Fibroblast of lung (primary cell): ENCODE results near the gene HS3ST2. TPM values are rescaled to one million over a fixed set of nuclear protein-coding genes. Genes with fewer than 3 reads are reported as not detected.

ENCODE experiments used
- DNase-seq, 2 donors: peaks; one replicate each; pipeline versions ENCODE4 v3.0.0 to v3.0.0-alpha.2; 2010; ENCODE audit warnings: low read depth in 2 of 2
- H2AFZ ChIP-seq: 2 replicates; pipeline ENCODE4 v1.5.1; 2012; ENCODE audit warnings: low read length, control low read depth, inconsistent platforms
- H3K27ac ChIP-seq: 2 replicates; pipeline ENCODE4 v1.5.1; 2011; ENCODE audit warnings: low read length, control low read depth; ENCODE audit not compliant: insufficient read depth
- H3K27me3 ChIP-seq: 2 replicates; pipeline ENCODE4 v1.5.1; 2011; ENCODE audit warnings: mild to moderate bottlenecking, low read length; ENCODE audit not compliant: control insufficient read depth, insufficient read depth
- H3K36me3 ChIP-seq: 2 replicates; pipeline ENCODE4 v1.5.1; 2011; ENCODE audit warnings: low read length; ENCODE audit not compliant: control insufficient read depth, insufficient read depth
- H3K4me1 ChIP-seq: 2 replicates; pipeline ENCODE4 v1.5.1; 2011; ENCODE audit warnings: low read length; ENCODE audit not compliant: control insufficient read depth, insufficient read depth; ENCODE audit errors: extremely low read depth
- H3K4me2 ChIP-seq: 2 replicates; pipeline ENCODE4 v1.5.1; 2011; ENCODE audit warnings: low read length, control low read depth; ENCODE audit not compliant: insufficient read depth; ENCODE audit errors: extremely low read depth
- H3K4me3 ChIP-seq, 4 experiments: fragments of 200-600 bp in 1 of 4; sonication (generic) in 1 of 4; replicated peaks in 1 of 4; 2 replicates each; pipeline ENCODE4 v1.5.1; 2011 to 2016; ENCODE audit warnings: low read length in 4 of 4, low read depth in 3 of 4, mild to moderate bottlenecking in 3 of 4, control low read depth in 2 of 4, inconsistent platforms in 1 of 4, mixed read lengths in 1 of 4; ENCODE audit not compliant: insufficient read depth in 1 of 4; ENCODE audit errors: control extremely low read depth in 1 of 4
- H3K79me2 ChIP-seq: 2 replicates; pipeline ENCODE4 v1.5.1; 2012; ENCODE audit warnings: mild to moderate bottlenecking, low read length, inconsistent platforms; ENCODE audit not compliant: control insufficient read depth, insufficient read depth
- H3K9ac ChIP-seq: 2 replicates; pipeline ENCODE4 v1.5.1; 2011; ENCODE audit warnings: mild to moderate bottlenecking, low read length, control low read depth; ENCODE audit not compliant: insufficient read depth
- H3K9me3 ChIP-seq: 2 replicates; pipeline ENCODE4 v1.5.1; 2012; ENCODE audit warnings: low read depth, low read length; ENCODE audit not compliant: control insufficient read depth, insufficient read depth
- H4K20me1 ChIP-seq: 2 replicates; pipeline ENCODE4 v1.5.1; 2011; ENCODE audit warnings: low read length; ENCODE audit not compliant: control insufficient read depth, insufficient read depth; ENCODE audit errors: extremely low read depth
- CTCF ChIP-seq, 2 donors: IDR thresholded peaks in 1 of 2; conservative IDR thresholded peaks in 1 of 2; 1 replicate in 1 of 2; 2 replicates in 1 of 2; pipeline ENCODE4 v1.5.1; 2011 to 2012; ENCODE audit warnings: low read length in 2 of 2, control low read depth in 1 of 2, inconsistent platforms in 1 of 2, low read depth in 1 of 2, mild to moderate bottlenecking in 1 of 2
- EZH2 ChIP-seq: IDR thresholded peaks from 2 replicates; pipeline ENCODE4 v1.5.1; 2012; ENCODE audit warnings: low read length, control low read depth, mild to moderate bottlenecking; ENCODE audit errors: missing control alignments
- polyA plus RNA-seq, 2 donors: library from polyadenylated mRNA; depleted of rRNA in 1 of 2; stranded (reverse) in 1 of 2; unstranded in 1 of 2; fragments of >200 nt; gene quantifications; 2 replicates each; pipeline ENCODE4 v1.2.1, GENCODE V29; 2011 to 2012; ENCODE audit warnings: missing spikeins in 1 of 2
- total RNA-seq: library from RNA; depleted of rRNA; stranded (reverse); fragments of >200 nt; gene quantifications from 2 replicates; pipeline ENCODE4 v1.2.1, GENCODE V29; 2014

Gene HS3ST2
- total and polyA plus RNA-seq, 2 donors (not counting 1 experiment from before 2014, with no cell fraction given), result not detected

DNA sequence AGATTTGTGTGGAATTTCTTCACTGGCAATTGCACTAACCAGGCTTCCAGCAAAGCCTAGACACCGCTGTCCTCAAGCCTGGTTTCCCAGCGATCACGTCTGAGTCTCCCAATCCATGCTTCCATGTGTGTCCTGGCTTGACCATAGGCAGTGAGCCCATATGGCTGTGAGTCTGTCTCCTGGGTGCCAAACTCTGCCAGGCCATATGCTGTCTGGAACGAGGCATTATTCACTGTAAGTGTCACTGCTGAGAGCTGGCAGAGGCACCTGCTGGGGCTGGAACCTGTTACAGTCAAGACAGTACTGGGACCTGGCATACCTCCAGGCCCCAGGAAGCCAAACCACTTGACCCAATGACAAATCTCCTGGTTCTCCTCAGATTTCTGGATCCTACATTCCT lies 60.4 kb downstream of the HS3ST2 start:
- no peak overlapping the region for H3K4me2 ChIP-seq
- no peak overlapping the region for H2AFZ ChIP-seq
- H3K4me1 ChIP-seq, result no peaks in the 10 kb centered on the region
- no peaks in the 10 kb centered on the region for H4K20me1 ChIP-seq
- DNase-seq, result no peak
- no peaks in the 10 kb centered on the region for H3K27me3 ChIP-seq
- no peaks in the 10 kb centered on the region for H3K79me2 ChIP-seq
- H3K9ac ChIP-seq, result no peak overlapping the region
- TF ChIP-seq CTCF (conservative IDR thresholded peaks at IDR 0.05 in 1 of 2, IDR thresholded peaks at IDR 0.05 in 1 of 2; ENCODE audit: low read depth in 1 of 2, low read length in 2 of 2), result no peak
- no peak for TF ChIP-seq EZH2
- no peaks in the 10 kb centered on the region for H3K36me3 ChIP-seq
- H3K9me3 ChIP-seq, result no peaks in the 10 kb centered on the region
- no peak overlapping the region for H3K4me3 ChIP-seq
- no peak overlapping the region for H3K27ac ChIP-seq

- Histone ChIP-seq H3K27me3 (no peaks in the 10 kb centered on the region), H3K9me3 (no peaks in the 10 kb centered on the region), H3K4me2 (no peak overlapping the region), H2AFZ (no peak overlapping the region), H3K36me3 (no peaks in the 10 kb centered on the region), H3K9ac (no peak overlapping the region), H3K4me1 (no peaks in the 10 kb centered on the region), H4K20me1 (no peaks in the 10 kb centered on the region), H3K27ac (no peak overlapping the region), H3K4me3 (no peak overlapping the region), H3K79me2 (no peaks in the 10 kb centered on the region)
- no peak for DNase-seq
- TF ChIP-seq CTCF (conservative IDR thresholded peaks at IDR 0.05 in 1 of 2, IDR thresholded peaks at IDR 0.05 in 1 of 2; ENCODE audit: low read depth in 1 of 2, low read length in 2 of 2) (no peak), EZH2 (no peak)
Measured at GRCh38 chr16:22878955-22879354, 65.0 kb downstream of the HS3ST2 start.

GRCh38 chr16:22879466-22879865 lies 65.5 kb downstream of the HS3ST2 start:
- no peak overlapping the region for H2AFZ ChIP-seq
- H3K4me1 ChIP-seq, result no peaks in the 10 kb centered on the region
- no peak overlapping the region for H3K27ac ChIP-seq
- H3K9me3 ChIP-seq, result no peaks in the 10 kb centered on the region
- DNase-seq, result no peak
- H3K4me3 ChIP-seq, result no peak overlapping the region
- no peaks in the 10 kb centered on the region for H3K79me2 ChIP-seq
- no peak for TF ChIP-seq EZH2
- H3K4me2 ChIP-seq, result no peak overlapping the region
- H3K9ac ChIP-seq, result no peak overlapping the region
- H4K20me1 ChIP-seq, result no peaks in the 10 kb centered on the region
- H3K36me3 ChIP-seq, result no peaks in the 10 kb centered on the region
- no peaks in the 10 kb centered on the region for H3K27me3 ChIP-seq
